ENCODE results near the gene FMO2. TPM values are rescaled to one million over a fixed set of nuclear protein-coding genes. Genes with fewer than 3 reads are reported as not detected.

The FMO2 gene
- polyA plus RNA-seq (ENCODE audit: insufficient read length in 12 of 12): 1 to 10 TPM in 6 of 12 donors, under 1 TPM in 4, not detected in 2; 0.43 to 1.7 (median 1.1) TPM
- long read RNA-seq, donor 1: 0 reads
- long read RNA-seq, donor 2: 0 reads
- long read RNA-seq, donor 3: 0 reads
- long read RNA-seq, donor 4: 0 reads
- long read RNA-seq, donor 5, partial matches to known transcripts: 0 of 1 reads
- long read RNA-seq, donor 5, other reads (novel, unspliced or antisense): 0 of 1 reads
- long read RNA-seq, donor 6: 0 reads
- long read RNA-seq, donor 7: 0 reads
- long read RNA-seq, donor 8: 0 reads
- long read RNA-seq, donor 9: 0 reads
- long read RNA-seq, donor 10: 0 reads
- long read RNA-seq, donor 11: 0 reads

DNA sequence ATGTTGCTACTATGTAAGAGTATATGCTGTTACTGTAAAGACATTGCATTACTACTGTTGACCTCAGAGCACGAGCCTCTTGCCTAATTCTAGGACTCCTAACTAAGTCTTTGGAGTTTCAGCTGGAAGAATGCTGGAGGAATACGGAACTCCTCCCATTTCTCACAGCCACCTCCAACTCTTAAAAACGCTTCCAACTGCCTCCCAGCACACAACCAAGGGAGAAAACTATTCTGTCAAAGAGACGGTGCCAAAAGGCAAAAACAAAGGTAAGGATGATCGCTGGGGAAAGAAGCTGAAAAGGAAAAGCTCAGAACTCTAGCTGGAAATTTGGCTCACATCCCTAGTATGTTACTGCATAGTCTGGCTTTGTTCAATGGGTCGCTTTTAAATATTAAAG lies at the start of gene FMO2:
Gene FMO2, plus strand, starts transcription at position 210 of the 400 bp plus-strand sequence. CDS start 414 bp downstream, outside the sequence.
- peak; percentile 59 for DNase-seq

DNA sequence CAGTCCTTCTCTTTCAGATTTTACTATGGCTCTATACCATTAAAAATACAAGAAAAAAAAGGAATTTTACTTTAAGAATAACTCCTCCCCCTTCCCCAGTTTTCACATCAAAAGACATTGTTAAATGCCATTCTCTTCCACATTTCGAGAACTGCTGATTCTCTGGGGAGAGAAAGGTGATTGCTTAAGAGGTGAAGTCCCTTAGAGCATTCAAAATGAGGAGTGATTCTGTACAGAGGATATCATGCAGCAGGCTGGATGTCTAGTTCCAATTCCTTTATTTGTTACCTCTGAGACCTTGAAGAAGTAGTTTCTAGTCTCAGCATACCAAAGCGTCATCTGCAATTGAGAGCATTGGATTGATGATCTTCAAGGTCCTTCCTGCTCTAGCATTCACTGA lies 47.5 kb upstream of the FMO2 start:
- DNase-seq: no peak

GRCh38 chr1:171138980-171139379 lies 46.1 kb upstream of the FMO2 start:
- peak; percentile 53 for DNase-seq

DNA sequence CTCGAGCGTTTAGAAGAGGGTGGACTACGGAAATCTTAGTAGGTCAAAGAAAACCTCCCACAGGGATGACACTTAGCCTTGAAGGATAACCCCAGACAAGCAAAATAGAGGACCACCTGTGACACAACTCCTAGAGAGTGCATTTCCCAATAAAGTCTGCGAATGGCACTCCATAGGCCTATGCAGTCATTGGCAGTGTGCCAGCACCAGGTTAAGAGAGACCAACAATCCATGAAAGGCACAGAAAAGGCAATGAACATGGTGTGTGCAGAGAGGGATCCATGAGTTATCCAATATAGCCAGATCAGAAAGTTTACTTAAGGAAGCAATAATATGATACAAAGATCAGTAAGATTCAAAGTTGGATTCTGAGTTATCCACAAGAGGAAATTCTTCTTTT lies 45.2 kb upstream of the FMO2 start:
- no peak for DNase-seq

- DNase-seq: peak; percentile 31
Observed at GRCh38 chr1:171140401-171140800, 44.7 kb upstream of the FMO2 start.

GRCh38 chr1:171140956-171141687 lies 44.0 kb upstream of the FMO2 start:
- DNase-seq: no peak

DNA sequence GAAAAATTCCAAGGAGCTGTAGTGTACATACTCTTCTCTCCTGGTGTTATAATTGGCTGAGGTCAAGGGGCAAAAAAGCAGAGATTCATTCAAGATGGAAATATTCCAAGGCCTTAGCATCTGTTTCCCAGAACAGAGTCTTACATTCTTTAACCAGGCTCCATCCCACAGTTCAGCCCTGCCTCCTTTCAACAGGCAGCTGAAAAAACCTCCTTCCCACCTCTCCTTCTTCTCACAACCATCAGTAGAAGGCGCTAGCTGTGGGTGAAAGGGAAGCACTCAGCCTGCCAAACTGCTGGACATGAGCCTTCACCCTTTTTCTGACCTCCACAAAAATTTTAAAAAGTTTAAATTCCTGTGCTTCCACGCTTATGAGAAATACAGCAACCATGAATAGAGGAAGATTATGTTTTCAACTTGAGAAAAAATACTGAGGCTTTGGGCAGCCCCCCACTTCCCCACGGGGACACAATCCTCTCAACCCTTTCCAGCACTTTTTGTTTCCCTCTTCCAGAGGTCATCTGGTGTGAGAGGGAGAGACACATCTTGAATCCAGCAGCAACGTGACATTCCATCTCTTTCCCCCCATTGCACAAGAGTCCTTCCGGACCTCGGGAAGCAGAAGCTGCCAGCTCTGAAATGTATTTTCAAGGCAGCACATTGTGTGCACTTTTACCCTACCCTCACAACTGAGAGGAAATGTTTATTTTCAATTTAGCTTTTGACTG lies 43.2 kb upstream of the FMO2 start:
- peak; percentile 92 for DNase-seq

DNA sequence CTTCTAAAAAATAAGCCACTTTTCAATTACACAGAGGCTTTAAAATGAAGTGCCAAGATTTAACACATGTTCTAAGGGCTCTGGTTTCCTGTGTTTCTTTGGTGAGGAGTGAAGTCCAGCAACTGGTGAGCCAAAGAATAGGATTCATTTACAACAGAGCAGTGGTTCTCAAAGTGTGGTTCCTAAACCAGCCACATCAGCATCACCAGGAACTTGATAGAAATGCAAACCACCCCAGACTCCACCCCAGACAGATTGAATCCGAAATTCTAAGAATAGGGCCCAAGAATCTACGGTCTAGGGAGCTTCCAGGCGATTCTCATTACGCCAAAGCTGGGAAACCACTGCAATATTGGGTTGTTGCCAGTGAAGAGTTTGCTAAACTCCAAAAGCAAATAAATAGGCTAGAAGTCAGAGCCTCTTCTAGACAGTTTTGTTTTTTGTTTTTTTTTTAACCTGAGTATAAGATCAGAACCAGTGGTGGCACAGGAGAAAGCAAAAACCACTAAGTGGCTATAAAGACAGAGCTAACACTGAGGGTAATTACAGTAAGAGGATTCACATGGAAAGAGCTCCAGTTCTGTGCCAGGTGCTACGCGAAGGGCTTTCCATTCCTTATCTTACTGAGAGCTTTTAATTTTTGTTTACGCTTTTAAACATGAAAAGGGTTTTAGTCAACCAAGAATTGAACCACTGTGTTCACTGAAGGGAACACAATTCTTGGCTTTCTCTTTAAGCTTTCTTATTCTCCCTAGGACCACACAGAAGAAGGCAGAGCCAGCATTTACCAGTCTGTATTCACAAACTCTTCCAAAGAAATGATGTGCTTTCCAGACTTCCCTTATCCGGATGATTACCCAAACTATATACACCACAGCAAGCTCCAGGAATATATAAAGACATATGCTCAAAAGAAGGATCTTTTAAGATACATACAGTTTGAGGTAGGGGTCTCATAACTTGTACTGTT lies 42.4 kb upstream of the FMO2 start:
- peak; percentile 77 for DNase-seq

DNA sequence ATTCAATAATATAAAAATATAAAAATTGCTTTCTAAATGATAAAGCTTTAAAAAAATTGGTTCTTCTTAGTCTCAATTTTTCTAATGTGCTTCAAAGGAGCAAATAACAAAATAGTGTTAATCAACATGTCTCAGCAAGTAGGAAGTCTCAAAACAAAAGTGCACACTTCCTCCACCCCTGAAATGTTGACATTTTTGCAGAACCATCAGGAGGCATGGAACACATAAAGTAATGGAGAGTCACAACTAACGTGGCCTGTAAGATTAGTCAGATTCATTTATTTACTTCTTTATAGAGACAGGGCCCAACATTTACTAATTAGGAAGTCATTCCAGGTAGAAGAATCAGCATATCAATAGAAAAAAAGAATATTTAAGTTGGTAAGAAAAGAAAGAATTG lies 34.9 kb upstream of the FMO2 start:
- no peak for DNase-seq

- DNase-seq: no peak
Observed at GRCh38 chr1:171152549-171152948, 32.6 kb upstream of the FMO2 start.

DNA sequence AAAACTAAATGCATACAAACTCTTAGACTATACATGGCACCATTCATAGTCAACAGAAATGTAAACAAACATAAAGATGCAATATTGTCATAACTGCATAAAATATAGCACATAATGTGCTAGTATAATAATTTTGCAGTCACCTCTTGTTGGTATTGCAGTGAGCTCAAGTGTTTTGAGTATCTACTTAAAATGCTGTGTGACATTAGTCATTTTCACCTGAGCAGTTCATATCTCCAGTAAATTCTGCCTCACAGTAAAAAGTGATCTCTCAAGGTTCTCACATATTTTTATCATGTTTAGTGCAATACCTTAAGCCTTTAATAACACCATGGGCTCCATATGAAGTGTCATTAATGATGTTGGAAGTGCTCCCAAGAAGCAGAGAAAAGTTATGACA lies 29.6 kb upstream of the FMO2 start:
- DNase-seq: no peak

DNA sequence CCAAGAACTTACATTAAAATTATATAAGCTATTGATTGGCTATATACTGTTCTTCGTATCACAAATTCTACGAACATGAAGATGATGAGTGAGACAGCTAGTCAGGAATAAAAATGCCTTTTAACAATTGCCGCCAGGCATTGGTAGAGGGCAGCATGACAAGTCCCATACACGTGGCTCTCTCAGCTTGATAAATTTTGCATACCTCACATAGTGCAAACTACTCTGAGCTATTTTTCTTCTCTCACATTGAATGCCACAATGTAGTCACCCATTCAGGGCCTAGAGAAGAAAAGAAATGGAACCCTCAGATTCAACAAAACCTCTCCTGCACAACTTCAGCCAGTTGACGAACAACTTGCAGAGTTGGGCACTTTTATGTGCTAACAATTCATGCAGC lies 27.0 kb upstream of the FMO2 start:
- DNase-seq: no peak

DNA sequence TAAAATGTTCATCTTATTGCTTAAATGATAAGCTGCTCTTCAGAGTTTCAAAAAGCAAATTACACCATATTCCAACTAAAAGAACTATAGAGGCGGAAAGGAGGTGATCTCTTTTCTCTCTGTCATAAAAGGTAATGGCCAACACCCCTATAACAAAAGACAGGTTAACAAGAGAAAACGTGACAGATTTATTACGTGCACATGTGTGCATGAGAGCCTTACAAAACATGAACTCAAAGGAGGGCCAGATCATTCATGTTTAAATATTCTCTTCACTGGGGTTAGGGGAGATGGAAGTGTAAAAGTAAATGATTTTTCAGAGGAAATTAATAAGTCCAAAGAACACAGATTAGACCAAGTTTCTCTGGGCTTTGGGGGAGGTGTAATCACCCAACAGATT lies 26.5 kb upstream of the FMO2 start:
- no peak for DNase-seq

GRCh38 chr1:171159148-171159547 lies 26.0 kb upstream of the FMO2 start:
- no peak for DNase-seq

GRCh38 chr1:171160211-171160610 lies 24.9 kb upstream of the FMO2 start:
- DNase-seq: no peak

GRCh38 chr1:171160639-171161354 lies 24.3 kb upstream of the FMO2 start:
- DNase-seq: no peak

GRCh38 chr1:171161431-171161830 lies 23.7 kb upstream of the FMO2 start:
- DNase-seq: no peak

GRCh38 chr1:171166361-171166760 lies 18.7 kb upstream of the FMO2 start:
- DNase-seq: no peak

DNA sequence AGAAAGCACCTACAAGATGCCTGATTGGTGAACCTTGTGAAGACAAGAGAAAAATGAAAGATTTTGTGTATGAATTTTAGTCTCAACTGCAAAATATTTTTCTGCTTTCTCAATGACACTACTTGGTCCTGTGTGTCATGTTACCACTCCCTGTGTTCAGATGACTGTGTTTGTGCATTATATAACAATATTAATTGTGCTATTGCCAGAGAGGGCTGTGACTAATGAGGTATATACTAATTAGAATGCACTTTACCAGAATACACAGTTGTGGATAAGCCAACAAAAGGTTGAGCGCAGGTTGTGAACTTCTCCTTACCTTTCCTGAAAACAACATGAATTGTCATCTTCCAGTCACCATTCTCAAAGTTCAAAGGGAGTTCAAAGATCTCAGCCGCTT lies 17.3 kb upstream of the FMO2 start:
- DNase-seq: no peak

GRCh38 chr1:171172471-171172870 lies 12.6 kb upstream of the FMO2 start:
- DNase-seq: no peak

- DNase-seq: no peak
Observed at GRCh38 chr1:171173069-171173468, 12.0 kb upstream of the FMO2 start.
